Adrenal gland (tissue), 12 donors: Measurements from ENCODE around the gene ARHGAP32. TPM values are rescaled to one million over a fixed set of nuclear protein-coding genes. Genes with fewer than 3 reads are reported as not detected.
A peak's percentile ranks its signal among the peaks of the same experiment; 100 is the strongest.

ENCODE experiments used
- DNase-seq, 7 donors: peaks; one replicate each; pipeline ENCODE4 v3.0.0-alpha.2; 2019 to 2020
- H3K27ac ChIP-seq, 5 donors: fragments of 200-600 bp; sonication (generic) in 4 of 5; 1 replicate in 3 of 5; 2 replicates in 2 of 5; pipeline versions ENCODE4 v1.5.1 to v1.8.0; 2016 to 2020; ENCODE audit warnings: mild to moderate bottlenecking in 1 of 5
- H3K27me3 ChIP-seq: fragments of 200-600 bp; 2 replicates; pipeline ENCODE4 v1.8.0; 2021
- H3K36me3 ChIP-seq, 2 donors: fragments of 200-600 bp; replicated peaks in 1 of 2; 1 replicate in 1 of 2; 2 replicates in 1 of 2; pipeline versions ENCODE4 v1.5.1 to v1.8.0; 2018 to 2022
- H3K4me1 ChIP-seq, 2 donors: fragments of 200-600 bp; replicated peaks in 1 of 2; 1 replicate in 1 of 2; 2 replicates in 1 of 2; pipeline versions ENCODE4 v1.5.1 to v1.8.0; 2018 to 2021
- H3K4me3 ChIP-seq, 4 donors: fragments of 200-600 bp; sonication (generic) in 3 of 4; one replicate each; pipeline ENCODE4 v1.5.1; 2016 to 2018
- H3K9me3 ChIP-seq, 3 donors: fragments of 200-600 bp; sonication (generic) in 1 of 3; replicated peaks in 1 of 3; 1 replicate in 2 of 3; 2 replicates in 1 of 3; pipeline versions ENCODE4 v1.5.1 to v1.8.0; 2016 to 2021
- POLR2A ChIP-seq, 2 donors: fragments of 450-650 bp; IDR thresholded peaks; one replicate each; pipeline ENCODE4 v1.6.1; 2017; ENCODE audit warnings: antibody characterized with exemption in 2 of 2, mild to moderate bottlenecking in 2 of 2, moderate library complexity in 1 of 2
- WGBS, 4 donors: extraction: QIAGEN DNeasy Blood & Tissue Kit in 2 of 4; methylation state at CpG; one replicate each; pipeline versions ENCODE4 v1.1.5 to v1.1.7; 2013 to 2017; 5-methylcytosine and 5-hydroxymethylcytosine counted together
- intact Hi-C, 2 donors: fragments of 100-400 bp; cut with DNase I; formaldehyde crosslinking; loops; one replicate each; pipeline versions ENCODE4 v1.14.1 to v1.15.0; 2022 to 2023
- polyA plus RNA-seq, 3 donors: library from polyadenylated mRNA; stranded (reverse); fragments of 200-250 nt in 2 of 3; fragments of 350-450 nt in 1 of 3; fragmentation: Illumina TruSeq in 1 of 3; extraction: RNeasy Lipid Tissue Mini Kit (QIAGEN cat#74804) in 1 of 3; gene quantifications; one replicate each; pipeline ENCODE4 v1.2.3, GENCODE V29; 2013 to 2014
- total RNA-seq, 9 donors: library from RNA; depleted of rRNA in 4 of 9; stranded (reverse); fragments of >200 nt in 4 of 9; fragments of 120-200 nt in 1 of 9; fragmentation: NEBNext Ultra II Directional in 1 of 9; extraction: Animal tissue kit (Norgen Biotek cat#: 25700) in 1 of 9; gene quantifications; one replicate each; pipeline versions ENCODE4 v1.1.0 to v1.2.4, GENCODE V29; 2013 to 2023
- TF ChIP-seq, protein P1 (sequence below), 6 experiments: fragments of 450-650 bp in 4 of 6; fragments of 200-600 bp in 2 of 6; sonication (generic) in 1 of 6; IDR thresholded peaks; 1 replicate in 5 of 6; 2 replicates in 1 of 6; pipeline versions ENCODE4 v1.5.1 to v1.8.0; 2016 to 2021; ENCODE audit warnings: antibody characterized with exemption in 6 of 6, mild to moderate bottlenecking in 2 of 6, moderate library complexity in 1 of 6
- donor health status: healthy with polysubstance abuse.
- donor health status: Bipolar disorder and iron deficiency.
- donor health status: DM: yes; HTN: yes; CAD: no.
- donor health status: DM: no; HTN: no; CAD: no.
- donor health status: DM: no; HTN: no; CAD: no.
- donor health status: DM: yes; HTN: yes; CAD: no.

Gene ARHGAP32
- total and polyA plus RNA-seq, 12 donors: 4.0 to 50.4 (median 26.2) TPM

DNA sequence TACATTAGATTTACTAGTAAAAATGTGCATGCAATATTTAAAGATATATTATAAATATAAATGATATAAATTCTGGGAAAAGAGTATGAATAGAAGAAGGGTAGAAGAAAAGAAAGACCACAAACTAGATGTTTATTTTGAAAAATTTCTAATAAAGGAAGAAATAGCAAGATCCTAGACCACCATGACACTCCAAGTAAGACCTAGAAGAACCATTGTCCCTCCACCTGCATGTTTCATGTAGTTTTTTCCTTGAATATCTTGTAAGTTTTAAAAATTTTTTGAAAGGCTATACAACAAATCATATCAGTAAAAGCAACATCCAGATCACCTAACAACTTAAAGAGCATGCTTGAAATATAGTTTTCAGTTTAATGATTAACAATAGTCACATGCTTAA, 46.8 kb downstream of the ARHGAP32 start:
- no peak overlapping the region for H3K4me3 ChIP-seq
- TF ChIP-seq POLR2A (IDR thresholded peaks at IDR 0.05): no peak
- TF ChIP-seq, protein P1, sequence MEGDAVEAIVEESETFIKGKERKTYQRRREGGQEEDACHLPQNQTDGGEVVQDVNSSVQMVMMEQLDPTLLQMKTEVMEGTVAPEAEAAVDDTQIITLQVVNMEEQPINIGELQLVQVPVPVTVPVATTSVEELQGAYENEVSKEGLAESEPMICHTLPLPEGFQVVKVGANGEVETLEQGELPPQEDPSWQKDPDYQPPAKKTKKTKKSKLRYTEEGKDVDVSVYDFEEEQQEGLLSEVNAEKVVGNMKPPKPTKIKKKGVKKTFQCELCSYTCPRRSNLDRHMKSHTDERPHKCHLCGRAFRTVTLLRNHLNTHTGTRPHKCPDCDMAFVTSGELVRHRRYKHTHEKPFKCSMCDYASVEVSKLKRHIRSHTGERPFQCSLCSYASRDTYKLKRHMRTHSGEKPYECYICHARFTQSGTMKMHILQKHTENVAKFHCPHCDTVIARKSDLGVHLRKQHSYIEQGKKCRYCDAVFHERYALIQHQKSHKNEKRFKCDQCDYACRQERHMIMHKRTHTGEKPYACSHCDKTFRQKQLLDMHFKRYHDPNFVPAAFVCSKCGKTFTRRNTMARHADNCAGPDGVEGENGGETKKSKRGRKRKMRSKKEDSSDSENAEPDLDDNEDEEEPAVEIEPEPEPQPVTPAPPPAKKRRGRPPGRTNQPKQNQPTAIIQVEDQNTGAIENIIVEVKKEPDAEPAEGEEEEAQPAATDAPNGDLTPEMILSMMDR (IDR thresholded peaks at IDR 0.05): no peak
- intact Hi-C loops: no loop called here
- H3K9me3 ChIP-seq: no peaks in the 10 kb centered on the region
- H3K27me3 ChIP-seq: no peaks in the 10 kb centered on the region
- DNase-seq: no peak
- peaks cover 0 to 6% of the 10 kb centered on the region in 2 donors for H3K4me1 ChIP-seq
- no peaks in the 10 kb centered on the region for H3K36me3 ChIP-seq
- no peak overlapping the region for H3K27ac ChIP-seq

DNA sequence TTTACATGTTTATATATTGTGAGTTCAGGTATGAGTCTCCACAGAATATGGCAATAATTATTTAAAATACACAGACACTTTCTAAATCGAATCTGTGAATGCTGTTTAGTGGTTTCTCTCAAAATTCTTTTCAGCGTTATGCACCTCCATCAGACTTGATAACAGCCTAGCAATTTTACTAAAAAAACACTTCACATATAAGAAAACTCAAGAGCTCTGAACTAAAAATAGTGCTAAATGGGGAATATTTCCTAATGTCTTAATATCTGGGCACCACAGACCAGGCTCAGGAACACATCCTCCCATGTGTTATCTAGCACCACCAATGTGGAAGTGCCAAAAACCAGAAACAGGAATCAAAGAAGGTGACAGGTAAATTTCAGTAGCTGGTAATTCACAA, 47.9 kb downstream of the ARHGAP32 start:
- 90 to 96% (median 93%) methylated on average over 2 of the region's 2 CpGs for WGBS, 4 donors
- H3K9me3 ChIP-seq: no peaks in the 10 kb centered on the region
- no peak for TF ChIP-seq POLR2A (IDR thresholded peaks at IDR 0.05)
- TF ChIP-seq, protein P1 (IDR thresholded peaks at IDR 0.05): no peak
- H3K36me3 ChIP-seq: no peaks in the 10 kb centered on the region
- intact Hi-C loops: no loop called here
- H3K27me3 ChIP-seq: no peaks in the 10 kb centered on the region
- peaks cover 0 to 6% of the 10 kb centered on the region in 2 donors for H3K4me1 ChIP-seq
- no peak overlapping the region for H3K27ac ChIP-seq
- H3K4me3 ChIP-seq: no peak overlapping the region
- no peak for DNase-seq

DNA sequence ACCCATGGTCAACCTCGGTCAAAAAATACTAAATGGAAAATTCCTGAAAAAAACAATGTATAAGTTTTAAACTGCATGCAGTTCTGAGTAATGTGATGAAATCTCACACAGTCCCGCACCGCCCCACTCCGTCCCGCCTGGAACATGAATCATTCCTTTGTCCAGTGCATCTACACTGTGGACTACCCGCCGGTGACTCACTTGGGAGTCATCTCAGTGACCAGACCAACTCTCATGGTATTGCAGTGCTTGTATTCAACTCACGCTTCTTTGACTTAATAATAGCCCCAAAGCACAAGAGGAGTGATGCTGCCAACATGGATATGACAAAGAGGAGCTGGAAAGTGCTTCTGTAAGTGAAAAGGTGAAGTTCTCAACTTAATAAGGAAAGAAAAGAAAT, 48.8 kb downstream of the ARHGAP32 start:
- intact Hi-C loops: no loop called here
- Histone ChIP-seq H3K27me3 (no peaks in the 10 kb centered on the region), H3K36me3 (no peaks in the 10 kb centered on the region), H3K9me3 (no peaks in the 10 kb centered on the region), H3K4me3 (no peak overlapping the region), H3K4me1 (peaks cover 0 to 6% of the 10 kb centered on the region in 2 donors), H3K27ac (peak overlapping the region in 3 of 5 donors; percentile 24 to 53 (median 32))
- whole genome bisulfite sequencing, 4 donors: 40 to 44% (median 43%) methylated on average over 8 of the region's 8 CpGs
- peak; percentile 88 to 97 (median 94) for DNase-seq
- TF ChIP-seq POLR2A (IDR thresholded peaks at IDR 0.05): peak in 1 of 2 donors; percentile 33
- TF ChIP-seq, protein P1 (IDR thresholded peaks at IDR 0.05): no peak

DNA sequence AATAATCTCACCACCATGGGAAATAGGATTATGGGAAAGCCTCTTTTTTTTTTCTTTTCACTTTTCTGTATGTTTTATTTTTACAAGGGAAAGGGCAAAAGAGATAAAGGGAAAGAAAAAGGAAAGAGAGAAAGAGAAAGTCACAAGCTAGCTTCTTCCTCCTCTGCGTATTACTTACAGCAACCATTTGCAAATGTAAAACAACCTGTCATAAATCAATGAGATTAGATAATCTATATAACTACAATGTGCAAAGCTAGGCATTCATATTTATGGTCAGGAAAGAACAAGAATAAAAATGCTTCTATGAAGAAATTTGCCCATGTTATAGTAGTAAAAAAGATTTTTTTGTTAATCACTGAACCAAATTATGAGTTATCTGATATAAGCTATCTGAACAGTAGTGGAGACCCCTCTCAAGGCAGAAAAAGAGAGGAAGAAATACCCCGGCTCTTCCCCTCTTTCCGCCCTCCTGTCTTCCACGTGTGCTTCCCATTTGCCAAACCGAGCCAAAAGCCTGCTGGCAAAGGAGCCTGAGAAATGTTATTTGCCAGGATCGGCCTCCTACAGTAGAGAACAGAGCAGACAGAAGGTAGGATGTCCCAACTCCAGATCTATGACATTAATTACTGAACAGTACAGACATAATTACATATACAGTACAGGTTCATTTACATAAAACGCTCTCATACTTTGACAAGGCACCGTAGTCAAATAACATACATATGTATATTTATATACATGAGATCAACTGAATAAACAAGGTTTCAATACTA, 50.2 kb downstream of the ARHGAP32 start:
- H3K36me3 ChIP-seq: no peaks in the 10 kb centered on the region
- H3K4me3 ChIP-seq: no peak overlapping the region
- no peaks in the 10 kb centered on the region for H3K9me3 ChIP-seq
- no peak overlapping the region for H3K27ac ChIP-seq
- 86 to 92% (median 88%) methylated on average over 8 of the region's 8 CpGs for WGBS, 4 donors
- intact Hi-C loops: no loop called here
- H3K4me1 ChIP-seq: peaks cover 0 to 6% of the 10 kb centered on the region in 2 donors
- DNase-seq: no peak
- H3K27me3 ChIP-seq: no peaks in the 10 kb centered on the region
- TF ChIP-seq, protein P1 (IDR thresholded peaks at IDR 0.05): no peak
- no peak for TF ChIP-seq POLR2A (IDR thresholded peaks at IDR 0.05)
